DOHH2 (cell line): ENCODE data around the gene SLC7A5.

Experiments
- EZH2phosphoT487 ChIP-seq: fragments of 200-600 bp; sonication (generic); IDR thresholded peaks from 2 replicates; pipeline ENCODE4 v1.6.1; 2017; ENCODE audit warnings: borderline replicate concordance, mild to moderate bottlenecking, antibody characterized with exemption, low read length, moderate library complexity, mixed read lengths
- TF ChIP-seq, protein P1 (sequence below): fragments of 200-600 bp; sonication (generic); IDR thresholded peaks from one replicate; pipeline ENCODE4 v1.5.1; 2014; ENCODE audit warnings: antibody characterized with exemption, mild to moderate bottlenecking, low read depth, low read length; ENCODE audit not compliant: poor library complexity, severe bottlenecking

DNA sequence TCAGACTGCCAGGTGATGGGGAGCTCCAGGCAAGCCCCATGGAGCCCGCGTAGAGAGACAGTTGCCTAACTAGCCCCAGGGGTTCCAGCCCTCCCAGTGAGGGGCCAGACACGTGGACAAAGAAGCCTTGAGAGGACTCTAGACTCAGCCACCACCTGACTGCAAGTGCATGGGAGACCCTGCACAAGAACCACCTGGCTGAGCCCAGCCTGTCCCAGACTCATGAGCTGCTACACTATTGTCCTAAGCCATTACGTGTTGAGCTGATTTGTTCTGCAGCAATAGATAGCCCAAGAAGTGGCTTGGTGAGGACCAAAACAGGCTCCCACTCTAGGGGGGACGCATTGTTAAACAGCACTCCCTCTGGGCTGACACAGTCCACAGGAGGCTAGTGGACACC is 65.9 kb downstream of the SLC7A5 start:
- TF ChIP-seq, protein P1, sequence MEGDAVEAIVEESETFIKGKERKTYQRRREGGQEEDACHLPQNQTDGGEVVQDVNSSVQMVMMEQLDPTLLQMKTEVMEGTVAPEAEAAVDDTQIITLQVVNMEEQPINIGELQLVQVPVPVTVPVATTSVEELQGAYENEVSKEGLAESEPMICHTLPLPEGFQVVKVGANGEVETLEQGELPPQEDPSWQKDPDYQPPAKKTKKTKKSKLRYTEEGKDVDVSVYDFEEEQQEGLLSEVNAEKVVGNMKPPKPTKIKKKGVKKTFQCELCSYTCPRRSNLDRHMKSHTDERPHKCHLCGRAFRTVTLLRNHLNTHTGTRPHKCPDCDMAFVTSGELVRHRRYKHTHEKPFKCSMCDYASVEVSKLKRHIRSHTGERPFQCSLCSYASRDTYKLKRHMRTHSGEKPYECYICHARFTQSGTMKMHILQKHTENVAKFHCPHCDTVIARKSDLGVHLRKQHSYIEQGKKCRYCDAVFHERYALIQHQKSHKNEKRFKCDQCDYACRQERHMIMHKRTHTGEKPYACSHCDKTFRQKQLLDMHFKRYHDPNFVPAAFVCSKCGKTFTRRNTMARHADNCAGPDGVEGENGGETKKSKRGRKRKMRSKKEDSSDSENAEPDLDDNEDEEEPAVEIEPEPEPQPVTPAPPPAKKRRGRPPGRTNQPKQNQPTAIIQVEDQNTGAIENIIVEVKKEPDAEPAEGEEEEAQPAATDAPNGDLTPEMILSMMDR = no peak
- no peak for TF ChIP-seq EZH2phosphoT487
